Measurements from ENCODE around the gene ERLEC1. TPM values are rescaled to one million over a fixed set of nuclear protein-coding genes. Genes with fewer than 3 reads are reported as not detected.

Gene ERLEC1
- total RNA-seq, 1 experiment from 2014 or later: 79.2 TPM

GRCh38 chr2:53767405-53768241, 19.2 kb upstream of the ERLEC1 start, which contains the start of gene CHAC2:
TSS of gene CHAC2 (plus strand) at chr2:53767804. CDS start at chr2:53767887, 83 bp downstream.
- H3K9me3 ChIP-seq (replicated peaks): no peaks in the 10 kb centered on the region
- peak; percentile 83 to 88 for DNase-seq (ENCODE audit: low read depth in 1 of 2, low spot score in 2 of 2)

GRCh38 chr2:53768242-53768542, 18.7 kb upstream of the ERLEC1 start:
- DNase-seq (ENCODE audit: low read depth in 1 of 2, low spot score in 2 of 2): peak in 1 of 2 experiments; percentile 48
- Histone ChIP-seq H3K27me3 (replicated peaks) (no peaks in the 10 kb centered on the region), H3K27ac (no peak overlapping the region)

More at GRCh38 chr2:53767405-53768241, 19.2 kb upstream of the ERLEC1 start, which contains the start of gene CHAC2:
- Histone ChIP-seq H3K4me1 (replicated peaks) (peaks cover 4% of the 10 kb centered on the region), H3K36me3 (peaks cover 18% of the 10 kb centered on the region), H3K27ac (peak within 1 kb of the TSS; percentile 63), H3K27me3 (replicated peaks) (no peaks in the 10 kb centered on the region), H3K4me3 (peak within 1 kb of the TSS; percentile 57)

GRCh38 chr2:53769318-53769945, 17.4 kb upstream of the ERLEC1 start:
- Histone ChIP-seq H3K36me3 (peaks cover 9% of the 10 kb centered on the region), H3K27ac (no peak overlapping the region), H3K4me1 (replicated peaks) (peaks cover 4% of the 10 kb centered on the region), H3K4me3 (no peak overlapping the region), H3K9me3 (replicated peaks) (no peaks in the 10 kb centered on the region), H3K27me3 (replicated peaks) (no peaks in the 10 kb centered on the region)
- DNase-seq (ENCODE audit: low read depth in 1 of 2, low spot score in 2 of 2): no peak

More at GRCh38 chr2:53768242-53768542, 18.7 kb upstream of the ERLEC1 start:
- H3K4me3 ChIP-seq: peak overlapping the region; percentile 57
- peaks cover 4% of the 10 kb centered on the region for H3K4me1 ChIP-seq (replicated peaks)
- H3K9me3 ChIP-seq (replicated peaks): no peaks in the 10 kb centered on the region
- peaks cover 13% of the 10 kb centered on the region for H3K36me3 ChIP-seq

GRCh38 chr2:53770264-53770663, 16.6 kb upstream of the ERLEC1 start:
- Histone ChIP-seq H3K4me1 (replicated peaks) (peaks cover 4% of the 10 kb centered on the region), H3K36me3 (peaks cover 6% of the 10 kb centered on the region), H3K9me3 (replicated peaks) (no peaks in the 10 kb centered on the region), H3K27me3 (replicated peaks) (no peaks in the 10 kb centered on the region), H3K4me3 (no peak overlapping the region), H3K27ac (no peak overlapping the region)
- DNase-seq (ENCODE audit: low read depth in 1 of 2, low spot score in 2 of 2): no peak

- DNase-seq (ENCODE audit: low read depth in 1 of 2, low spot score in 2 of 2): no peak
- no peaks in the 10 kb centered on the region for H3K9me3 ChIP-seq (replicated peaks)
- no peaks in the 10 kb centered on the region for H3K27me3 ChIP-seq (replicated peaks)
These were observed 9.7 kb upstream of the ERLEC1 start for GRCh38 chr2:53777134-53777533.

GRCh38 chr2:53778536-53779162, 8.2 kb upstream of the ERLEC1 start:
- Histone ChIP-seq H3K4me1 (replicated peaks) (no peaks in the 10 kb centered on the region), H3K27ac (no peak overlapping the region), H3K27me3 (replicated peaks) (no peaks in the 10 kb centered on the region), H3K4me3 (no peak overlapping the region), H3K9me3 (replicated peaks) (no peaks in the 10 kb centered on the region), H3K36me3 (peaks cover 40% of the 10 kb centered on the region)
- DNase-seq (ENCODE audit: low read depth in 1 of 2, low spot score in 2 of 2): no peak

More at GRCh38 chr2:53777134-53777533, 9.7 kb upstream of the ERLEC1 start:
- Histone ChIP-seq H3K4me3 (no peak overlapping the region), H3K4me1 (replicated peaks) (no peaks in the 10 kb centered on the region), H3K27ac (no peak overlapping the region), H3K36me3 (peaks cover 40% of the 10 kb centered on the region)

GRCh38 chr2:53780056-53780455, 6.8 kb upstream of the ERLEC1 start:
- no peak for DNase-seq (ENCODE audit: low read depth in 1 of 2, low spot score in 2 of 2)
- H3K27ac ChIP-seq: no peak overlapping the region
- no peaks in the 10 kb centered on the region; the same call in 1 of the 2 replicates for H3K4me1 ChIP-seq (replicated peaks)
- H3K36me3 ChIP-seq: peaks cover 34% of the 10 kb centered on the region
- H3K27me3 ChIP-seq (replicated peaks): no peaks in the 10 kb centered on the region
- no peak overlapping the region for H3K4me3 ChIP-seq
- no peaks in the 10 kb centered on the region for H3K9me3 ChIP-seq (replicated peaks)

GRCh38 chr2:53782676-53783075, 4.2 kb upstream of the ERLEC1 start:
- no peak for DNase-seq (ENCODE audit: low read depth in 1 of 2, low spot score in 2 of 2)
- no peak overlapping the region for H3K4me3 ChIP-seq
- H3K27me3 ChIP-seq (replicated peaks): no peaks in the 10 kb centered on the region

GRCh38 chr2:53784436-53784835, 2.4 kb upstream of the ERLEC1 start:
- Histone ChIP-seq H3K4me1 (replicated peaks) (peaks cover 5% of the 10 kb centered on the region; the same call in 1 of the 2 replicates), H3K4me3 (no peak overlapping the region), H3K27ac (no peak overlapping the region), H3K27me3 (replicated peaks) (no peaks in the 10 kb centered on the region), H3K9me3 (replicated peaks) (no peaks in the 10 kb centered on the region), H3K36me3 (peaks cover 23% of the 10 kb centered on the region)
- no peak for DNase-seq (ENCODE audit: low read depth in 1 of 2, low spot score in 2 of 2)

More at GRCh38 chr2:53782676-53783075, 4.2 kb upstream of the ERLEC1 start:
- no peaks in the 10 kb centered on the region for H3K9me3 ChIP-seq (replicated peaks)
- peaks cover 32% of the 10 kb centered on the region for H3K36me3 ChIP-seq
- H3K27ac ChIP-seq: no peak overlapping the region
- H3K4me1 ChIP-seq (replicated peaks): peaks cover 5% of the 10 kb centered on the region; the same call in 1 of the 2 replicates

- H3K27me3 ChIP-seq (replicated peaks): no peaks in the 10 kb centered on the region
- peaks cover 5% of the 10 kb centered on the region; the same call in 1 of the 2 replicates for H3K4me1 ChIP-seq (replicated peaks)
- H3K4me3 ChIP-seq: peak overlapping the region; percentile 77
- peaks cover 15% of the 10 kb centered on the region for H3K36me3 ChIP-seq
- no peak overlapping the region for H3K27ac ChIP-seq
- DNase-seq (ENCODE audit: low read depth in 1 of 2, low spot score in 2 of 2): no peak
- no peaks in the 10 kb centered on the region for H3K9me3 ChIP-seq (replicated peaks)
These were observed 1.5 kb upstream of the ERLEC1 start for GRCh38 chr2:53785366-53785765.

- H3K4me3 ChIP-seq: peak overlapping the region; percentile 77
- H3K4me1 ChIP-seq (replicated peaks): peaks cover 5% of the 10 kb centered on the region; the same call in 1 of the 2 replicates
- DNase-seq (ENCODE audit: low read depth in 1 of 2, low spot score in 2 of 2): no peak
- H3K27ac ChIP-seq: peak overlapping the region; percentile 80
- no peaks in the 10 kb centered on the region for H3K9me3 ChIP-seq (replicated peaks)
- H3K27me3 ChIP-seq (replicated peaks): no peaks in the 10 kb centered on the region
- H3K36me3 ChIP-seq: peaks cover 14% of the 10 kb centered on the region
These were observed 516 bp upstream of the ERLEC1 start for GRCh38 chr2:53786352-53786704.

GRCh38 chr2:53787614-53788289, 908 bp downstream of the ERLEC1 start:
- Histone ChIP-seq H3K36me3 (peaks cover 10% of the 10 kb centered on the region), H3K27me3 (replicated peaks) (no peaks in the 10 kb centered on the region), H3K4me1 (replicated peaks) (peaks cover 5% of the 10 kb centered on the region; the same call in 1 of the 2 replicates), H3K27ac (0 out of 2 replicates have a peak overlapping the region, but pooled peaks have one; percentile 80), H3K9me3 (replicated peaks) (no peaks in the 10 kb centered on the region), H3K4me3 (peak overlapping the region; percentile 77)
- peak in 1 of 2 experiments; percentile 28 for DNase-seq (ENCODE audit: low read depth in 1 of 2, low spot score in 2 of 2)

- H3K27me3 ChIP-seq (replicated peaks): no peaks in the 10 kb centered on the region
- H3K4me3 ChIP-seq: no peak overlapping the region
- no peak overlapping the region for H3K27ac ChIP-seq
- H3K4me1 ChIP-seq (replicated peaks): no peaks in the 10 kb centered on the region
- H3K36me3 ChIP-seq: peaks cover 36% of the 10 kb centered on the region
- H3K9me3 ChIP-seq (replicated peaks): no peaks in the 10 kb centered on the region
- DNase-seq (ENCODE audit: low read depth in 1 of 2, low spot score in 2 of 2): no peak
These were observed 6.4 kb downstream of the ERLEC1 start for GRCh38 chr2:53793261-53793660.

All from SJSA1 (cell line).